Small intestine (tissue), 7 donors: ENCODE data around the gene TADA2A. TPM values are rescaled to one million over a fixed set of nuclear protein-coding genes. Genes with fewer than 3 reads are reported as not detected.

Experiments used
- DNase-seq, 2 donors: peaks; one replicate each; pipeline versions ENCODE4 v3.0.0 to v3.0.0-alpha.2; 2013
- FAIRE-seq: peaks from 2 replicates; lab custom pipeline; 2012; peaks lifted over from hg19 to GRCh38; lab: Jason Lieb, UNC
- H3K27ac ChIP-seq, 3 donors: one replicate each; pipeline ENCODE4 v1.5.1; 2013; ENCODE audit warnings: low read length in 2 of 3, mild to moderate bottlenecking in 2 of 3, control low read depth in 1 of 3, inconsistent platforms in 1 of 3, low read depth in 1 of 3, moderate library complexity in 1 of 3
- H3K27me3 ChIP-seq, 3 donors: one replicate each; pipeline ENCODE4 v1.6.1; 2013; ENCODE audit warnings: low read length in 3 of 3, inconsistent platforms in 1 of 3; ENCODE audit not compliant: control insufficient read depth in 3 of 3, insufficient read depth in 3 of 3
- H3K36me3 ChIP-seq, 3 donors: one replicate each; pipeline ENCODE4 v1.6.1; 2013; ENCODE audit warnings: low read length in 3 of 3, inconsistent platforms in 1 of 3, low read depth in 1 of 3, mild to moderate bottlenecking in 1 of 3, moderate library complexity in 1 of 3; ENCODE audit not compliant: control insufficient read depth in 3 of 3, insufficient read depth in 2 of 3
- H3K4me1 ChIP-seq, 3 donors: one replicate each; pipeline ENCODE4 v1.6.1; 2013; ENCODE audit warnings: low read length in 2 of 3, inconsistent platforms in 1 of 3, low read depth in 1 of 3, mild to moderate bottlenecking in 1 of 3, moderate library complexity in 1 of 3; ENCODE audit not compliant: control insufficient read depth in 3 of 3, insufficient read depth in 2 of 3
- H3K4me3 ChIP-seq, 3 donors: one replicate each; pipeline ENCODE4 v1.5.1; 2013; ENCODE audit warnings: low read length in 3 of 3, control low read depth in 1 of 3, inconsistent platforms in 1 of 3, low read depth in 1 of 3, mild to moderate bottlenecking in 1 of 3, moderate library complexity in 1 of 3
- H3K9me3 ChIP-seq, 2 donors: one replicate each; pipeline ENCODE4 v1.6.1; 2013; ENCODE audit warnings: low read depth in 1 of 2, low read length in 1 of 2; ENCODE audit not compliant: control insufficient read depth in 2 of 2, insufficient read depth in 1 of 2
- WGBS, 3 donors: extraction: QIAGEN DNeasy Blood & Tissue Kit; methylation state at CpG; one replicate each; pipeline ENCODE4 v1.1.7; 2013; 5-methylcytosine and 5-hydroxymethylcytosine counted together
- polyA plus RNA-seq, 4 donors: library from polyadenylated mRNA; stranded (reverse) in 3 of 4; unstranded in 1 of 4; fragments of 200-250 nt in 3 of 4; fragments of 120-200 nt in 1 of 4; gene quantifications; one replicate each; pipeline versions ENCODE4 v1.2.1 to v1.2.3, GENCODE V29; 2013
- donor health status: healthy with polysubstance abuse.
- donor health status: control.
- donor health status: control.
- donor health status: Bipolar disorder and iron deficiency.
- donor health status: healthy.

Gene TADA2A
- polyA plus RNA-seq, 4 donors: 7.4 to 20.8 (median 8.5) TPM

GRCh38 chr17:37493249-37494027, 86.8 kb downstream of the TADA2A start:
- no peak overlapping the region for H3K4me3 ChIP-seq
- no peaks in the 10 kb centered on the region for H3K36me3 ChIP-seq
- H3K27me3 ChIP-seq: no peaks in the 10 kb centered on the region
- FAIRE-seq: no peak
- H3K9me3 ChIP-seq: no peaks in the 10 kb centered on the region
- no peak for DNase-seq
- peaks cover 0 to 14% (median 0%) of the 10 kb centered on the region in 3 donors for H3K4me1 ChIP-seq
- H3K27ac ChIP-seq: no peak overlapping the region
- 85 to 98% (median 87%) methylated on average over 2 of the region's 2 CpGs for whole genome bisulfite sequencing, 3 donors

GRCh38 chr17:37494401-37494831, 87.7 kb downstream of the TADA2A start:
- Histone ChIP-seq H3K27ac (no peak overlapping the region), H3K4me1 (peaks cover 0 to 11% (median 0%) of the 10 kb centered on the region in 3 donors), H3K9me3 (no peaks in the 10 kb centered on the region), H3K4me3 (no peak overlapping the region), H3K36me3 (no peaks in the 10 kb centered on the region), H3K27me3 (no peaks in the 10 kb centered on the region)
- FAIRE-seq (no peak), DNase-seq (no peak)
- WGBS, 3 donors: 79 to 89% (median 83%) methylated on average over 3 of the region's 3 CpGs

- DNase-seq: no peak
- H3K27ac ChIP-seq: no peak overlapping the region
- no peaks in the 10 kb centered on the region for H3K36me3 ChIP-seq
- FAIRE-seq: no peak
- WGBS, 3 donors: 78 to 87% (median 83%) methylated on average over 8 of the region's 8 CpGs
- H3K27me3 ChIP-seq: no peaks in the 10 kb centered on the region
- H3K9me3 ChIP-seq: no peaks in the 10 kb centered on the region
- peaks cover 0 to 11% (median 0%) of the 10 kb centered on the region in 3 donors for H3K4me1 ChIP-seq
- no peak overlapping the region for H3K4me3 ChIP-seq
Measured at GRCh38 chr17:37494971-37495370, 88.3 kb downstream of the TADA2A start.

- H3K9me3 ChIP-seq: no peaks in the 10 kb centered on the region
- no peak overlapping the region for H3K27ac ChIP-seq
- DNase-seq (no peak), FAIRE-seq (no peak)
- no peaks in the 10 kb centered on the region for H3K36me3 ChIP-seq
- H3K4me3 ChIP-seq: no peak overlapping the region
- no peaks in the 10 kb centered on the region for H3K4me1 ChIP-seq
- no peaks in the 10 kb centered on the region for H3K27me3 ChIP-seq
Measured at GRCh38 chr17:37500378-37500777, 93.7 kb downstream of the TADA2A start.

GRCh38 chr17:37502009-37502936, 95.6 kb downstream of the TADA2A start:
- H3K4me1 ChIP-seq: no peaks in the 10 kb centered on the region
- no peaks in the 10 kb centered on the region for H3K27me3 ChIP-seq
- no peak overlapping the region for H3K4me3 ChIP-seq
- H3K27ac ChIP-seq: no peak overlapping the region
- no peaks in the 10 kb centered on the region for H3K36me3 ChIP-seq
- no peak for DNase-seq
- 83 to 93% (median 84%) methylated on average over 10 of the region's 10 CpGs for WGBS, 3 donors
- H3K9me3 ChIP-seq: no peaks in the 10 kb centered on the region
- no peak for FAIRE-seq

GRCh38 chr17:37503148-37503547, 96.5 kb downstream of the TADA2A start:
- DNase-seq (no peak), FAIRE-seq (no peak)
- no peak overlapping the region for H3K27ac ChIP-seq
- H3K4me1 ChIP-seq: no peaks in the 10 kb centered on the region
- H3K36me3 ChIP-seq: peaks cover 0 to 3% (median 0%) of the 10 kb centered on the region in 3 donors
- H3K27me3 ChIP-seq: no peaks in the 10 kb centered on the region
- WGBS, 3 donors: 92 to 94% (median 93%) methylated on average over 6 of the region's 6 CpGs
- H3K4me3 ChIP-seq: no peak overlapping the region
- no peaks in the 10 kb centered on the region for H3K9me3 ChIP-seq

GRCh38 chr17:37505333-37505732, 98.6 kb downstream of the TADA2A start:
- DNase-seq: no peak
- no peak for FAIRE-seq
- H3K27ac ChIP-seq: no peak overlapping the region
- 79 to 91% (median 89%) methylated on average over 3 of the region's 3 CpGs for WGBS, 3 donors
- no peak overlapping the region for H3K4me3 ChIP-seq
- no peaks in the 10 kb centered on the region for H3K9me3 ChIP-seq
- no peaks in the 10 kb centered on the region for H3K4me1 ChIP-seq
- peaks cover 0 to 9% (median 0%) of the 10 kb centered on the region in 3 donors for H3K36me3 ChIP-seq
- H3K27me3 ChIP-seq: no peaks in the 10 kb centered on the region

- 67 to 71% (median 68%) methylated on average over 10 of the region's 10 CpGs for WGBS, 3 donors
- peak in 1 of 2 donors; percentile 18 for DNase-seq
- Histone ChIP-seq H3K36me3 (peaks cover 0 to 12% (median 0%) of the 10 kb centered on the region in 3 donors), H3K4me1 (no peaks in the 10 kb centered on the region), H3K9me3 (no peaks in the 10 kb centered on the region), H3K27me3 (no peaks in the 10 kb centered on the region), H3K27ac (no peak overlapping the region), H3K4me3 (no peak overlapping the region)
- FAIRE-seq: no peak
Measured at GRCh38 chr17:37506678-37507077, 100.0 kb downstream of the TADA2A start.
